GM21529 (cell line): ENCODE data around the gene LRRC47.

ENCODE experiments used
- ATAC-seq: cut with Tn5 transposase; IDR thresholded peaks from one replicate; pipeline ENCODE4 v1.9.1; 2021; ENCODE audit not compliant: unreplicated experiment

Gene LRRC47

DNA sequence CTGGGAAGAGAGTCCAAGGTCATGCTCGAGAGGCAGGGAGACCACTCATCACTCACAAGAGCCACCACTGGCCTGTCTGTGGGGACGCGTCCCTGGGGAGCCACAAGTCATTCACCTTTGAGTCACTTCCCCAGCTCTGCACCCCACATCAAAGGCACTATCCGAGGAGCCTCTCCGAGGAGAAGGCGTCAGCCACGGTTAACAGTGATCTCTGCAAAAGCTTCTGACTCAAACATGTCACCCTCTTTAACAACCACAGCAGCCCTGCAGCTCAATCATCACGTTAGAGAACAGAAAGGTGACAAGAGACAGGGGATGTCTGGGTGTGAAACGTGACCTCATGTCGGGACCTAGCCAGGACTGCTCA lies 9.0 kb downstream of the LRRC47 start:
- ATAC-seq: no peak

DNA sequence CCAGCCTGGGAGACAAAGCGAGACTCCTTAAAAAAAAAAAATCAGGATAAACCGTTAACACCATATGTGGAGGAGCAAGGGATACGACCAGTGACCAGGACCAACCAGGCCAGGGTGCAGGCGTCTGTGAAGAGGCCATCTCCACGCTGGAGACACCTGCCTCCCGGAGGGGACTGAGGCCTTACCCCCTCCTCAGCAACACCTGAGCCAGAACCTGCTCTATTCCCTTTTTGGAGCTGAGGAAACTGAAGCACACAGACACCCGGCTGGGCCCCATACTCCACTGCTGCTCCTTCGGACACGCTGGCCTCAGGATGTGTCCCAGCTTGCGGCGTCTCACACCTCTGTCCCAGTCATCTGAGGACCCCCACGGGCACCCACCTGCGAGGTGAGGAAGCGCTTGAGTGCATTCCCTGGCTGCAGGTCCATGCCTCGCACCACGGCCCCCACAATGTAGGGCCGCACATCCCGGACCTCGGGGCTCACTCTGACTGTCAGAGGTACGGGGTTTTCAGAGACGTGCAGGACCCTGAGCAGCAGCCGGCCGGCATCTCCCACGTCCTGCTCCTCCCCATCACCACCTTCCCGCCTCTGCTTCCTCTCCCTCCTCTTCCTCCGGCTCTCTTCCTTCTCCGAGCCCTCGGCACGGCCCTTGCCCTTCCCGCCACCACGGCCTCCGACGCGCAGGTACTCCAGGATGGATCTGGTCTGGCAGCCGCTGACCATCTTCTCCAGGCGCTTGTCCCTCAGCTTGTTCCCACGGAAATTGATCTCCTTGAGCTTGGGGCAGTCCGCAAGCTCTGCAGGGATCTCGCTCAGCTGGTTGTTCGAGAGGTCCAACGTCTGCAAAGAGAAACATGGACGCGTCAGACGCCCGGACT lies 9.6 kb downstream of the LRRC47 start:
- no peak for ATAC-seq

DNA sequence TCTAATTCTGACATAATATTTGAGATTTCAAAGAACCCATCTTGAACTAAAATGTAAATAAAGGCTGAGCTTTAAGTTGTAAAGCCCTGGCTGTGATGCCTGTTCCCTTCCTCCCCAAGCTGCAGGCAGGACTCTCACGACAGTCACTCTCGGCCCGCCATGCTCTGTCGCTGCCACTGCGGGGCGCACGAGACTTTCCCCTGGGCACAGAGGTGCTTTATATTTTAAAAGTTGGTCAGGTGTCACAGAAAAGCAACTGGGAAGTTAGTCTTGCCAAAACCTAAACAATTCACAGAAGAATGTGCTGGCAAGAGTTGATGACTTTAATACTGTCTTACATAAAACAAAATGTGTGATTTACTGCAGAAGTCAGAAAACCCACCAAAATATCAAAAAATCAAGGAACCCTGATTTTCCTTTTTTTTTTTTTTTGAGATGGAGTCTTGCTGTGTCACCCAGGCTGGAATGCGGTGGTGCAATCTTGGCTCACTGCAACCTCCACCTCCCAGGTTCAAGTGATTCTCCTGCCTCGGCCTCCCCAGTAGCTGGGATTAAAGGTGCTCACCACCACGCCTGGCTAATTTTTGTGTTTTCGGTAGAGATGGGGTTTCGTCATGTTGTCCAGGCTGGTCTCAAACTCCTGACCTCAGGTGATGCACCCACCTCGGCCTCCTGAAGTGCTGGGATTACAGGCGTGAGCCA lies 10.7 kb downstream of the LRRC47 start:
- no peak for ATAC-seq

DNA sequence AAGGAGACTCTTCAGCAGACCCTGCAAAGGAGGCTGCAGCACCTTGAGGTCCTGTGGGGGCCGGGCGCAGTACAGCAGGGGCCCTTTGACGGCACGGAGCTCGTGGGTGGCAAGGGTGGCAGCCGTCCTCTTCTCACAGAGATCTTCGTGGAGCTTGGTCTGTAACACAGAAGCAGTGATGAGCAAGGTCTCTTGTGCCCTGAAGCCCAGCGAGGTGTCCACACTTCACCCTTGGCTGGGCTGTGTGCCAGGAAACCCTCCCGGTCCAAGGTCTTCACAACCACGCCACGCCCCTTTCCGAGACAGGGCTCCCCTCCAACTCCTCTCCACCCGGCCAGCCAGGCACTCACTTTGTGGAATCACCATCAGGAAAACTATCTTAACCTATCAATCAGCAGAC lies 11.3 kb downstream of the LRRC47 start:
- no peak for ATAC-seq

DNA sequence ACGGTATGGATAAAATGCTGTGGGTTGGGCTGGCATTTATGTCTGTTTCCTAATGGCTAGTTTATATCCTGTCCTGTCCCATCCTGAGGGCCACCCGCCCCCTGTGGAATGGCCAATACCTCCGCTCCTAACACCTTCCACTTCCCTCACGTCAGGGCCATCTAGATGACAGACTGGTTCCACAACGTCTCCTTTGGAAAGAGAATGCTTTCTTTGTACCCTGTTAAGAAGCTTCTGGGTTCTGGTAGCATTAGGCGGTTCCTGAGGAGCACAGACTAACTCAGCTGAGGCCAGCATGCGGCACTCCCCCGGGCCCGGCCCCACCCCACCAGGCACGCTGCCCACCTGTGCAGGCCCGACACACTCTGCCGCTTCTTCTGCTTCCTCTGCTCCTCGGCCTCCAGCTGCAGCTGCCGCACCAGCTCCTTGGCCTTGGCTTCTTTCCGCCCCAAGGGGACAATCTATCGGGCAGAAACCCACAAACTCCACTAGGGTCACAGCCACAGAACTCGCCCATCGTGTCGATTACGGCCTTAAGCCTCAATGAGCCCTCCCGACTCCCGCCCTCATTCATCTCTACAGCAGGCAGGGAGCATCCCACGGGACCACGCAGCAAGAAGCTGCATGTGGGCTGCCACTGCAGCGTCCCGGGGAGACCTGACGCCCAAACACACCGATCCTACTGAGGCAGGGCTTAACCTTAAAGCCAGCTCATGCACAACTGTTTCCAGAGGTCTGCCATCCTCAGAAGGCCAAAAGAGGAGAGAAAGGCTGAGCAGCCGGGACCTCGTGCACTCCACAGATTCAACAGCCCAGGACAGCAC lies 12.4 kb downstream of the LRRC47 start:
- ATAC-seq: no peak

DNA sequence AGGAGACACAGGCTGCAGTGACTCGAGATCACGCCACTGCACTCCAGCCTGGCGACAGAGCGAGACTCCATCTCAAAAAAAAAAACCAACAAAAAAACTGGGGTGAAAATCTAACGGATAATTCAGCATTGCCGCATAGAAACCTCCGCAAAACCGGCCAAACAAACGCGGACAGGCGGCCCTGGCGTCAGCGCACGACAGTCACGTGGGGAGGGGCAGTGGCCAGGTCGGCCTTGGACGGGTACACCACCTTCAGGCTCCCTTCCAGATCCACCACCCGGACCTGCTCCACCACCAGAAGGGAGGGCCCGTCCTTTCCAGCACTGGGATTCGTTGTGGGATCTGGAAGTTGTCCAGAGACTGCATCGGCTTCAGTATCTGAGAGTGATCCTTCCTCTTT lies 15.4 kb downstream of the LRRC47 start:
- ATAC-seq: no peak

DNA sequence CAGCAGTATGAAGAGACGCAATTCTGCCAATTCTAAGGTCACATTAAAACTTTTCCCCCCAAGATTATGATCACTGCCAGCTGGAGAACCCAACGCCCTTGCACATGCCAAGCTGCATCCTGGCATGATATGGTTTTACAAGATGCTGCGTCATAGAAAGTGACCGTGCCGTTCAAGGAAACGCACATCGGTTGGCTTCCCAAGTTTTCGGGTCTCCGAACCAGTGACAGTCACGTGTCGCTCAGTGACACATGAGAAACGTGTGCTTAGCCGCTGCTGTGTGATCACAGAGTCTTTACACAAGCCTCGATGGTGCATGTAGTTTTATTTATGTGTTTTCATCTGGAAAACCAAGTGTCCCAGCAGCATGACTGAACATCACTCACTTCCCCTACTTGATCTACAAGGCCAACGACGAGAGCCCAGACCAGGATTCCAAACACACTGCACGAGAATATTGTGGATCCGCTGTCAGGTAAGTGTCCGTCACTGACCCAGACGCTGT lies 16.3 kb downstream of the LRRC47 start:
- ATAC-seq: no peak

DNA sequence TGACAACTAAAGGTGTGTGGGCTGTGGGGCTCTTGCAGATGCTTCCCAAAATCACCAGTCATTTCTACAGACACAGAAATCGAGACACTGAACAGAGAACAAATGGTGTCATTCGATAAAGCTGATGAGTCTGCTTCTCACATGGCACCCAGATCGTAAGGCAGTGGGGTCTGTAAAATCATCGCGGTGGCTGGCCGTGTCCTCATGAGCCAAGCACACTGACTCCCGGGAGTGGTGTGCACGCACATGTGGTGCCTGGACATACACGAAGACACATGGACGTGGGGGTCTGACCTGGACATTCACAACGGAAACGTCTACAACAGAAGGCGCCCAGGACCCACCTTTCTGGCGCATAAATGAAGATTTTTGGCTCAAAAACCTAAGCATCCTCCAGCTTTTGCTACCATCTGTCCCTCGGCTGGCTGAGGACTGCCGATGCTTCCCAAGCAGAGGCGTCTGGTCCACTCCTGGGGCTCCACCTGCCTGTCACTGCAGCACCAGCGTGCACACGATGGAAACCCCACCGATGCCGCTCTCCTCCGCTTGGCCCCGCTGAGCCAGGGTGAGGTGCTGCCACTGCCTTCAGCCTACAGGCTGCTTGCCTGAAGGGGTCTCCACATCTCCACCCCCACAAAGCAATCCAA lies 16.9 kb downstream of the LRRC47 start:
- ATAC-seq: no peak

DNA sequence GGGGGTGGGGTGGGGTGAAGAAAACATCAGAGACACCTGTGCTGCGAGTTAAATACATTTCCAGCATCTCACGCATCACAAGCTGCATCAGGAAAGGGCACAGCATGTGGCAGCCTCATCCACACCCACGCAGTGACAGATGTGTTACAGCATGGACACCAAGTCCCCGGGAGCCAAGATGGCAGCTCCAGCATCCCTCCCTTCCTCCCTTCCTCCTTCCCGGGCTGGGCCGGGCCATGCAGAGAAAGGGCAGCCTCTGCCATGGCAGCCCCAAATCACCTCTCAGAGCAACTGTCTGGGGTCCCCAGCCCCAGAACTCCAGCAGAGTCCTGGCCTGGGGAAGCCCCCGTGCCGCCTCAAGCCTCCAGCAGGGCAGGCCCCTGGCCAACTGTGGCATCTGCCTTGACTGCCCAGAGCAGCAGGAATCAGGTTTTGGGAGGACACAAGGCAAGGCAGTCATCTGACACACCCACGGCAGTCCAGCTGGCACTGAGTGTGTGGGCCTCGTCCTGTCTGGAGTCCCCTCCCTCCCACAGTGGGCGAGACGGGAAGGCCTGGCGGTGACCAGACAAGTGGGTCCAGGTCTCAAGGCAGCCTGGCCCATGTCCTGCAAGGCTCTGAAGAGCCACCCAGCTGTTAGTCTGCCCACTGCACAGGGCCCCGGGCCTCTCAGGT lies 17.6 kb downstream of the LRRC47 start:
- ATAC-seq: no peak

DNA sequence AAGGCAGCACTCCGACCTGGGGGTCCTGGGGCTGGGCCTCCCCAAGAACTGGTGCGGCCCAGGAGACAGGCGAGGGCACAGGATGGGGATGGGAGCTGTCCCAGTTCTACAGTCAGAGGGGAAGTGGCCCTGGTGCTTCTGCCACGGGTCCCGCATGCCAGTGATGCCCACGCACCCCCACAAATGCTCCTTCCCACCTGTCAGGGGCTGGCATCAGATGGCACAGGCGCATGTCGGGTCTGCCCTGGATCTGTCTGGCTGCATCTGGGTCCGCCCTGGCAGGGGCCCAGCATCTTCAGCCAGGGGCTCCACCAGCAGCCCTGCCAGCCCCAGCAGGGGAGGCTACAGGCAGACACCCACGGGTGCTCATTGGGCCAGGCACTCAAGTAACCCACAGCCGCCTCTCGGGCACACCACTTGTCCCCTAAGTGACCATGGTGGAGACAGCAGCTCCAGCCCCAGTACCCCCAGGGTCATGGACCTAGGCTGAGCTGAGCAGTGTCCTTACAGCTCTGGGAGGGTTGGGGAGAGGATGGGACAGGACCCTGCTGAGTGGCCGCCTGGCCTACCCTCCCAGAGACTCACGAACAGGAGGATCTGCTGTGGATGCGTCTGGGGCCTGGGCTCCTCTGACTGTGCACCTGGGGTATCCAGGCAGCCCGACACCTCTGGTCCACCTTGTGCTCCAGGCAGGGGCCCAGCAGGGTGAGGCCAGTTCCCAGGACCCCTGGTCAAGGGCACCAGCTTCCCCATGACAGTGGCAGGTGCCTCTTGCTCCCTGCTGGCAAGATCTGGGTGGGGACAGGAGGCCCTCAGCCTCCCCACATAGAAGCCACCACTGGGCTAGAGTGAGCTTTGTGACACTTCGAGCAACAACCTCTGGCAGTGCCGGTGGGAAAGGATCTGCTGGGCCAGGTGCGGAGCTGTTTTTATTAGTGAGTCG lies 18.4 kb downstream of the LRRC47 start:
- ATAC-seq: no peak

DNA sequence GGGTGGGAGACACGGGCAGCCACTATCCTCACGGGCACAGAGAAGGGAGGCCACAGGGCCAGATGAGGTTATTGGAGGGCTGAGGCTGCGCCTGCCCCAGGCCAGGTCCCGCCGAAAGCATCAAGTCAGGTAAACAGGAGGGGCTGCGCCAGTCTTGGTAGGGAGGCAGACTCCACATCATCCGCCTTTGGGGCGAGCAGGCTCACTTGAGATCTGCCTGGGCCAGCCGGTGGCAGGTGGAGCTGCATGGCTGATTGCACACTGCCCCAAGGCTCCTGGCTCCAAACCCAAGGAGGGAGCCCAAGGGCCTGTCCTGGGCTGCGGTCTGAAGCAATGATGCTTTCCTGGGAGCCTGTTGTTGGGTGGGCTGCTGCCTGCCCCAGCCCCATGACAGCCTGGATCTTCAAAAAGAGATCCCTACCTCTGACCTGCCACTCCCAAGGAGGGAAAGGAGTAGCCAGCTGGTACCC lies 19.2 kb downstream of the LRRC47 start:
- no peak for ATAC-seq

DNA sequence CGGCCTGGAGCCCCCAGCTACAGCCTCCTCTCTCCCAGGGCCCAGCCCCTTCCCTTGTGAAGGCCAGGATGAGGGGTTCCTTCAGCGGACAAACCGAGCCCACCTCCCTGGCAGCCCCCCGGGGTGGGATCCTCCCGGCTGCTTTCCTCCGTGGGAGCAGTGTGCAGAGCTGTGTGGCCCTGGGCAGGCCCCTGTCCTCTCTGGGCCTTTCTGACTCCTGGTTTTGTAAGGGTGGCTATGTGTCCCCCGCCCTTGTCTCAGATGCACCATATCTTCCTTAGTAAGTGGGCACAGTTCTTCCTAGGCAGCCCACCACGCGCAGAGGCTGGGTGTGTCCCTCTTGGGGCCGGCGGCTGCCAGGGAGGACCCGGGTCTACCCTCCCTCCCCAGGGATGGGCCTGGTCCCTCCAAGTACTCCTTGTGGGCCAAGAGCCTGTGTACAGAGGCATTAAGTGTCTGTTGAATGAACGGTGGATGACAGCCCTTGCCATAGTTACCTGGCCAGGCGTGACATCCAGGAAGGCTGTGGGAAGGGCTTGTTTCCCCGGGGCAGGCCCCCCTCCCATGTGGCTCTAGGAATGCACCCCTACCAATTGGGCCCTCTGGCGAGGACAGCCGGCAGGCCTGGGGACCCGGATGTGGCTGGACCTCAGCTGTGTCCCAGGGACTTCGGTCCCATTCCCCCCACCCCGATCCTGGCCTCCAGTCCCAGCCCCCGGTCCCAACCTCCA lies 19.9 kb downstream of the LRRC47 start:
- no peak for ATAC-seq

DNA sequence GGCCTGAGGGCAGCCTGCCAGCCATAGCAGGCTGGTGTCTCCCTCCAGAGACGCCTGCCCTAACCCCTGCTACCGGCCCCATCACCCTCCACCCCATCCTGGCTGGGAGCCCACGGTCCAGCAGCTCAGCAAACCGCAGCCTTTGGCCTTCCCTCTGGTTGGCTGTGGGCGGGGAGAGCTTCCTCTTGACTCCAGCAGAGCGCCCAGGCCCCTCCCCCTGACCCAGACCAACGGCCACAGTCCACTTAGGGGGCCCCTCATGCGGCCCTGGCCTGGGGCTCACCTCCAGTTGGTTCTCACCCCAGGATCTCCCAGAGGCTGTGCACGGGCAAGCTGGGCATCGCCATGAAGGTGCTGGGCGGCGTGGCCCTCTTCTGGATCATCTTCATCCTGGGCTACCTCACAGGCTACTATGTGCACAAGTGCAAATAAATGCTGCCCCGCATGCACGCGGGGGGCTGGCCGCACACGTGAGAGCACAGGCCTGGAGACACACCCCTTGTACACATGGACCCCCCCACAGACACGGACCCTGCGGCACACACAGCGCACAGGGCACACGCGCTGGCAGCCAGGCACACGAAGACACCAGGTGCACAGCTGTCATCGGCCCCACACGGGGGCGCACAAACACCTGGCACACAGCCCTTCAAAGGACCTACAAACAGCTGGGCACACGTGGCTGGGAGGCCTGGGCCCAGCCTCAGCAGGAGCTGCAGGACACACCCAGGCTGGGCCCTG lies 20.6 kb downstream of the LRRC47 start:
- peak; percentile 38 for ATAC-seq

DNA sequence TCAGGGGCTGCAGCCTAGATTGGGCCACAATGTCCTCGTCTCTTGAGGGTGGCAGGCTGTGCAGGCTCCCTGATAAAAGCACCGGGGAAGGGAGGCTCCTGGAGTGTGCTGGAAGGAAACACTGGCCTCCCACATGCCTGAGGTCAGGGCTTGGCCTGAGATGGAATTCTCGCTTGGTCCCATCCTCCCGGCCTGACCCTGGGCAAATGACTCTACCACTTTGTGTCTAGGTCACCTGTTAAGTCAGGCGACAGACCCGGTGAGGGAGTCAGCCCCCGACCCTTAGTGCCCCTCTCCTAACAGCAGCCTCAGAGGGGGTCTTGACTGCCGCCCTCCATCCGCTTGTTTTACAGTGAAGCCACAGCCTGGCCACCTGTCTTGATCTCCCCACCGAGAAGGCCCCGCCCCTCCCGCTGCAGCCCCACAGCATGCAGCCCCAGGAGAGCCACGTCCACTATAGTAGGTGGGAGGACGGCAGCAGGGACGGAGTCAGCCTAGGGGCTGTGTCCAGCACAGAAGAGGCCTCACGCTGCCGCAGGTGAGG lies 21.3 kb downstream of the LRRC47 start:
- ATAC-seq: no peak

DNA sequence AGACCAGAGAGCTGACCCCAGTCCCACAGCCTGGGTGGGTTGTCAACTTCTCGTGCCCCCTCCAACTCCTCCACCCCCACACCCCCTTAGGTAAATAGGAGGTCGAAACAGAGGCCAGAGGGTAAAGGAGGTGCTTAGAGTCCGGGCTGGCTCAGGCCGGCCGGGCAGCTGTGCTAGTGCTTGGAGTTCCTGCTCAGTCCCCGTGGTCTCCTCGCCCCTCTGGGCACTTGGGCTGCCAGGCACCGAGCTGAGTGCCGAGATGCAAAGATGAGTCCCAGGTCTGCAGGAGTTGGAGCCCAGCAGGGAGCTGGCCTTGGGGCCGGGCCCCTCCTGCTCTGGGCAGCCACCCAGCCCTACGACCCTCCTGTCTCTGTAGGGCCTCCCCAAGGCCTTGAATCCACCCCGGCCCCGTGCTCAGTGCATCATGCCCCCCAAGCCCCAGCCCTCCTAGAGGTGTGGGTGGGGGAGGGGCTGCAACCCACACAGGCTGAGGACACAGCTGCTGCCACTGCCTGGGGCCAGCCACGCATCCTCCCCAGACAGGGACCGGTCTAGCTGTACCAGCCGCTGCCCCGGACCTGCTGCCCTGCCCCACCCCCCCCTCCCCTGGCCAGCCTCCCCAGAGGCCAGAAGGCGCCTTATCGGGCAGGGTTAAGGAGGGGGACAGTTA lies 21.9 kb downstream of the LRRC47 start:
- ATAC-seq: no peak

DNA sequence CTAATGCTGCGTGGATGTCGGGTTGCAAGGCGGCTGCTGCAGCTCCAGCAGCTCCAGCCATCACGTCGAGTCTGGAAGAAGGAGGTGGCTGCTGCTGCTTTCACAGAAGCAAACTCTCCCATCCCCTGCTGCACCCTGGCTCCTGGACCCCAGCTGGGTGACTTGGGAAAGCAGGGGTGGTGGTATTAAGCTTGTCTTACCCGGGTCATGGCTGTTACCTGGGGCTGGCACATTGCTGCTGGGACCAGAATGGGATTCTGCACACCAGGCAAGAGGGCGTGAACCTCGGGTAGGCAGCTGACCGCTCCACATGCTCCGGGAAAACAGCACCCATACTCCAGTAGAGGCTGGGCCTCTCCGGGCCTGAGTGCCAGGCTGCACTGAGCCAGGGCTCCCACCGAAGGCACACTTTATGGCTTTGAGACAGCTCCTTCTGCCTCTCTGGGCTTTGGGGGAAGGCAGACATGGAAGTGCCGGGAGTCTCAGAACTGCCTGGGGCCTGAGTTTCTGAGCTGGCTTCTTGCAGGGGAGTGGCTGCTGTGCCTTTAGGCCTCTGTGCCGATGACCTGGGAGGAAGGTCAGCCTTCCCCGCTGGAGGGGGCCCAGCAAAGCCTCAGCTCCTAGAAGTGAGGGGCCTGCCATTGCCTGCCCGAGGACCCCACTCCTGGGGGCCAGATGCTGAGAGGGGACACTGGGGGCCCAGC lies 22.6 kb downstream of the LRRC47 start:
- no peak for ATAC-seq
